NCI-H526 treated with DMSO at 0.1 percent for 48 hours (cell line): Measurements from ENCODE around the gene UBE2L3.
"Not testable (repeated sequence)": the region's sequence is repeated elsewhere in the genome, so short reads cannot be mapped to it uniquely, and the experiment has no call there.

Experiments
- DNase-seq: peaks from one replicate; lab custom pipeline; 2025; lab: John Stamatoyannopoulos, UW

UBE2L3 gene

DNA sequence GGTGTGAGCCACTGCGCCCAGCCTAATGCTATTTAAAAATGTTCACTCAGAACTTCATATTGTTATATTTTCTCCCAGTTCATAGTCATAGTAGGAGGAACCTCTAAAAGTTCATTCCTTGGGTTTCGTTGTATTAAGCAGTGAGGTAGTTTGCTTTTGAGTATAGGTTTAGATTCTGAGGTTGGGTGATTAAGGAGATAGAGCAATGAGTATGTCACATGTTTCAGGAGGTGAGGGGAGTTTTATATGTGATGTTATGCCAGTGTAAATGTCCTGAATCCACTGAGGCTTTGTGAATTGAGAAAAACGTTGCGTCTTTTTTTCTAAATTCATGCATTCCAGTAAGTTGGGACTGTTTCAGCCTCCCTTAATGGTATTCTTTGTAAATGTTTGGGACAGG lies 4.2 kb downstream of the UBE2L3 start:
- no peak for DNase-seq

GRCh38 chr22:21573293-21573734 lies 5.8 kb downstream of the UBE2L3 start:
- no peak for DNase-seq

DNA sequence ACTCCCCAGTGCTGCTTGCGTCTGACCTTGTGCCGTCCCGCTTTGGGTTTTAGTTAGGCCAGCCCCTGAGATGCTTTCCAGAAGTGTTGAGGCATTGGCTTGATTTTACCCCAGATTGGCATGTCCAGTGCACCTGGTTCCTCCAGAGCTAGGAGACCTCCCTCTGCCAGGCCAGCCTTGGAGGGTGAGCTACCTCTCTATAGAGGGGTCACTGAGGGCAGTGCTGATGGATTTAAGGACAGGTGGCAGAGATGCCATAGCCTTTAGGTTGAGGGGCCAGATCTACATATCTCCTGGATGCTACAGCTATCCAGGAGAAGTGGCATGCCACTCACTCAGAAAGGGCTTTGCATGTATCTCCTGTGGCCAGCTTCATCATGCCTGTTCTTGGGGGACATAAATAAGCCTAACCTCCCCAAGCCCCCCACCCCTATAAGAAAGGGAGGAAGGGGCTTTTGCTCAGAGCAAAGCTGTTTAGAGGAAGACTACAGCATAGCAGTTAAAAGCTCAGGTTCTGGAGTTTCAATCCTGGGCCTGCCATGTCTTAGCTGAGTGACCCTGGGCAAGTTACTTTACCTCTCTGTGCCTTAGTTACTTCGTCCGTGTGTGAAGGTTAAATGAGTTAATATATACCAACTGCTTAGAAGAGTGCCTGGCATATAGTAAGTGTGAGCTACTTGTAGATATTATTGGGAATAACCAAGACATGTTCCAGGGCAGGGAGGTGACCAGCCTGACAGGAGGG lies 6.4 kb downstream of the UBE2L3 start:
- no peak for DNase-seq

- DNase-seq: no peak
Measured at GRCh38 chr22:21579474-21579851, 11.9 kb downstream of the UBE2L3 start.

DNA sequence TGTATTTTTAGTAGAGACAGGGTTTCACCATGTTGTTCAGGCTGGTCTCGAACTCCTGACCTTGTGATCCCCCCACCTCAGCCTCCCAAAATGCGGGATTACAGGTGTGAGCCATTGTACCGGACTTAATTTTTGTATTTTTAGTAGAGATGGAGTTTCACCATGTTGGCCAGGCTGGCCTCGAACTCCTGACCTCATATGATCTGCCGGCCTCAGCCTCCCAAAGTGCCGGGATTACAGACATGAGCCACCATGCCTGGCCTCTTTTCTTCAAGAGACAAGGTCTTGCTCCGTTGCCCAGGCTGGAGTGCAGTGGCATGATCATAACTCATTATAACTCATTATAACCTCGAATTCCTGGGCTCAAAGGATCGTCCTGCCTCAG lies 13.1 kb downstream of the UBE2L3 start:
- DNase-seq: not testable (repeated sequence)

GRCh38 chr22:21581009-21581713 lies 13.6 kb downstream of the UBE2L3 start:
- DNase-seq: not testable (repeated sequence)

DNA sequence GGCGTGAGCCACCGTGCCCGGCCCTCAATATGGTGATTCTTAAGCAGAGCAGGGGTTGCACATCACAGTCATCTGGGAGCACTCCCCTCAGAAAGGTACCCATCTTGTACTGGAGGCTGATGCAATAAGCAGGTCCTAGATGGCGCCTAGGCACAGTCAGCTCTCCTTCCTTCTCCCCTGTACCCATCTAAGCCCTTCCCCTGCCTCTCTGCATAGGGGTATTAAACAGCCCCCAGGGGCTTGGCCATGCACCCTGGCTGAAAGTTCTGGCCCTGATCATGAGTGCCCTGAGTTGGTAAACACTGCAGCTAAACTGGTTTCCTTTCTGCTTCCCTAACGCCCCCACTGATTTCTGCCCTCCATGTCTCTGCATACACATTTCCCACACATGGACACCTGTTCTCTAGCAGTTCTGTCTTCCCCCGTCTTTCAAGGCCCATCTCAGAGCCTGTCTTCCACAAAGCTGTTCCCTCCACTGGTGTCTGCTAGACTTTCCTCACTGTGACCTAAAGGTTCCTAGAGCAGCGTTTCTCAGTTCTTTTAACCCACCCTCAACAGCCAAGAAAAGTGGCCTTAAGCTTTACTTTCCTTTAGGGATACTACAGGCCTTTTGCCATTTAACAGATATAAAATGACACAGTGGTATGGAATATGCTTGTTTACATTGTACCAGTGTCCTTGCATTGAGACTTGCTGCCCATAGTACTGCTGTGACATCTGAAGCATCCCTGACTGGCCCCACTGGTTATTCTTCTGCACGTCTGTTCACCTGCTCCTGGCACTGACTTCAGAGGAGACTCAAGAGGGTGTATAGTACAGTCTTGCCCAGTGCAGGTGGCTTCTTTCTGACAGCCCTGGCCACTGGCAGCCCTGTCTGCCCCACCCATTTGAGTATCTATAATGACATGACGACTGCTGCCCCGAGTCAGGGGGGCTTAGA lies 15.6 kb downstream of the UBE2L3 start:
- no peak for DNase-seq

- DNase-seq: no peak
Measured at GRCh38 chr22:21585389-21585788, 17.9 kb downstream of the UBE2L3 start.

GRCh38 chr22:21587803-21588611 lies 20.5 kb downstream of the UBE2L3 start:
- DNase-seq: no peak

DNA sequence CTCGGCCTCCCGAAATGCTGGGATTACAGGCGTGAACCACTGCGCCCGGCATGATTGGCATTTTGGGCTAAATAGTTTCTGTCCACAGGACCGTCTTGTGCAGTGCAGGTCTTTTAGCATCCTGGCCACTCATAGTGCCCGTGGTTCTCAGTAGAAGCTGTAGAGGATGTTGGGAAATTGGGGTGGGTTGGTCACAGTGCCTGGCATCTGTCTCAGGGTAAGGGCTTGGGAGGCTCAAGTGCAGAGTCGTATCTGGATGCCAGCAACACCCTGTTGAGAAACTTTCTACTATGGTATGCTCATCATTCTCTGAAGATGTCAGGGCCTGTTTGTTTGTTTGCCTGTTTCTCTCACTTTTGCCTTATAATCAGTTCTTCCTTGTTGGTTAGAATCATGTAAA lies 21.9 kb downstream of the UBE2L3 start:
- no peak for DNase-seq

DNA sequence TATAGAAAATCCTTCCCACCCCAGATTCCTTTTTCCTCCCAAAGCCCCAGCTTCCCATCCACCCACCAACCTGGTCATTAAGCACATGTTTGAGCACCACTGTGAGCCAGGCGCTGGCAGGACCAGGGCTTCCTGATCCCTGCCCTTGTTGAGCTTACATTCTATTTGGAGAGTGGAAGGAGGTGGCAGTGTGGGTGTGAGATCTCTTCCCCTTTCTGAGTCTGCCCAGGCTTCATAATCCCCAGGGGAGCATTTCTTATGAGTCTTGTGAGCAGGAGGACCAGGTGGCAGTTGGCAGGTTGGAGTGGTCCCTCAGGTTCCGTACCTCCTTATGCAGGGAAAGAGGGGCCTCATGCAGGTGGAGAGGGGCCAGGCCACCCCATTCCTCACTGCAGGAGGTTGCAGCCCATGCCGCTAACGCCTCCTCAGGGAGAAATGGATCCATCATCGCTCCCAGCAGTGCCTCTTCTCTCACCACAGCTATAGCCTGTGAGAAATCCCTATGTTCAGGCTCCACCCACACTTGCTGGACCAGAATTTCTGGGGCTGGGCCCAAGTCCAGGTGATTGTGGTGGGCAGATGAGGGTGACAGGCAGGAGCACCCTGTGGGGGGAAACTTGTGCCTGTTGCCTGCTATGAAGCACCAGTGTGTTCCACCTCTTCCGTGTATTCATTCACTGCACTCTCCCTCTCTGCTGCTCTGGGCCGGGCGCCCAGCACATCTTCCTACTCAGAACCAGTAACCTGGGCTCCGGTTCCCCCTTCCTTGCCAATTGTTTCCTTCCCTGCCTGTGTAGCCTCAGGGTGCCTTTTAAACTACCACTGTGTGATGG lies 23.5 kb downstream of the UBE2L3 start:
- no peak for DNase-seq

DNA sequence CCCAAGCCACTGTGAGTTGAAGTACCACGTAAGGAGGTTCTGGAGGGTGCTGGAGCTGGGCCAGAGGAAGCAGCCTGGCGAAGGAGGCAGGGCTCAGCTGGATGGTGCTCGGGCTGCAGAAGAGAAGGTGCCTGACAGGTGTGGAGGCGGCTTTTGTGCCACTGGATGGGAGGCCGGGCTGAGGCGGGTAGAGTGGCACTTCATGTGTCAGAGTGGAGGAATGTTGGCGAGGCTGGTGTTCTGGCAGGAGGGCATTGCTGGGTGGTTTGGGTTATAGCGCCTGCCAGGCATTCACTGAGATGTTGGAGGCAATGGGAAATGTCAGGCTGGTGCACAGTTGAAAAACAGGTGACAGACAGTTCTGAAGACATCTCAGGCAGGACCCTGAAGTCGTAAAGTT lies 24.2 kb downstream of the UBE2L3 start:
- DNase-seq: no peak

DNA sequence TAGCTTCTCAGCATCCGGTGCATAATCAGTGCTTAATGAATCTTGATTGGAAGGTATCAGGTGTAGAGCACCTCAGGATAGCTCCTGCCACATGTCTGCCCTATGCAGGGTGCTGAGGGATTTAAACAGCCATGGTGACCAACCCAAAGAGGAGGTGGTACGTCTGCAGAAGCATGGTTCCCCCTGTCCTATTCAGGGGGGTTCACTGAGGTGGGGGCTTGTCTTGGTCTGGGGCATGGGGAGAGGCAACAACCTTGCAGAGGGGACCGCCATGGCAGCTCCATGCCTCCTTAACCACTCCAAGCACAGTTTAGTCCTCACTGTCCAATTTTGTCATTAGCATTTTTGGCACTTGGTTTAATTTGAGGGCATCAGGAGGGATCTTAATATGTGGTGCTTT lies 24.9 kb downstream of the UBE2L3 start:
- no peak for DNase-seq

DNA sequence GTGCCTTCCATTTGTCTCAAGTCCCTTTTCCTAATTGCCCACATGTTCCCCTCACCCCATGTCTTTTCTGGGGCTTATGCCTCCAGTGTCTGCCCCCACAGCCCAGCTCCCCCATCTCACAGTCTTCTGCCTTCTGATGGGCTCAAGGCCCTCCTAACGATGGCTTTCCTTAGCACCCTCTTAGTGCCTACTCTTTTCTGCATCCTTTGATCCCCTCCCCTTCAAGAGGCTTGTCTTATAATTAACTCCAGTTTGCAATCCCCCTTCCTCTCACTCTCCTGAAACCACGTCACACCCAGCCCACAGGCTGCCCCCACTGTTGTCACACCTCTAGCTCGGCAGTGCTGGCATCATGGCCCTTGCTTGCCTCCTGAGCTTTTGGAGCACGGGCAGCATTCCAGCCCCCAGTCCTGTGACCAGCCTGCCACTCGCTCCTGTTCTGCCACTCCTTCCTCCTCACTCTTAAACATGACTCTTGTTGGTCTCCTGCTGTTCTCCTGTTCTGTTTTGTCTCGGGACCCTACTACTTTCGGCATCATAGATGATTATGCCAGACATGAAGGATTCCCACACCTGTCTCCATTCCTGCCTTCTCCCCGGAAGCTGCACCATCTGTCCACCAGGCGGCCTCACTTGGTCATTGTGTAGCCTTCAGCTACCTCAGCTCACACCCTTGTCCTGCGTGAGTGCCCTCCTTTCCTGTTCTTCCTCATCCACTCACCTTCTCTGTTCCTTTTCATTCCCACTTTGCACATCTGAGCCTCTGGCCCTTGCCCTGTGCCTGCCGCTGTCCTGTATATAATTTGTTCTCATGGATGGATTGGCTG lies 26.1 kb downstream of the UBE2L3 start:
- no peak for DNase-seq

- DNase-seq: no peak
Measured at GRCh38 chr22:21594865-21595452, 27.4 kb downstream of the UBE2L3 start.

GRCh38 chr22:21596356-21597135 lies 29.0 kb downstream of the UBE2L3 start:
- DNase-seq: not testable (repeated sequence)

GRCh38 chr22:21598302-21598701 lies 30.8 kb downstream of the UBE2L3 start:
- no peak for DNase-seq

- DNase-seq: no peak
Measured at GRCh38 chr22:21599053-21599893, 31.8 kb downstream of the UBE2L3 start.
